Activated naive CD4-positive, alpha-beta T cell treated with anti-CD3 and anti-CD28 coated beads, Interleukin-2, amount 50 U/mL, for 72 hours (primary cell): Measurements from ENCODE around the gene GID8. TPM values are rescaled to one million over a fixed set of nuclear protein-coding genes. Genes with fewer than 3 reads are reported as not detected.

ENCODE experiments used
- ATAC-seq, 2 donors: fragments of 150-1000 bp; cut with Tn5 transposase; 2 replicates each; pipeline ENCODE4 v1.10.0; 2021; ENCODE audit warnings: mild to moderate bottlenecking in 2 of 2, moderate library complexity in 2 of 2
- DNase-seq, 2 donors: peaks; one replicate each; pipeline ENCODE4 v3.0.0; 2021 to 2022; ENCODE audit warnings: low spot score in 2 of 2
- H3K27ac Mint-ChIP-seq, 2 donors: one replicate each; pipeline ENCODE4 v1.8.0; 2022; ENCODE audit warnings: mild to moderate bottlenecking in 2 of 2, mixed read lengths in 2 of 2
- H3K36me3 Mint-ChIP-seq, 2 donors: one replicate each; pipeline ENCODE4 v1.8.0; 2022; ENCODE audit warnings: mixed read lengths in 2 of 2
- H3K9me3 Mint-ChIP-seq, 2 donors: one replicate each; pipeline ENCODE4 v1.8.0; 2022; ENCODE audit warnings: mixed read lengths in 2 of 2
- total RNA-seq, 2 donors: library from RNA; stranded (reverse); gene quantifications; one replicate each; pipeline ENCODE4 v1.2.3, GENCODE V29; 2022

Gene GID8
- total RNA-seq, 2 donors from 2014 or later = 39.7 to 47.3 TPM

GRCh38 chr20:62926229-62927127, 11.5 kb upstream of the GID8 start, which contains the start of gene DIDO1:
Gene DIDO1, minus strand, starts transcription at chr20:62926505.
- H3K27ac Mint-ChIP-seq = peak within 1 kb of the TSS; percentile 95
- H3K9me3 Mint-ChIP-seq = no peaks in the 10 kb centered on the region
- ATAC-seq = peak; percentile 81 to 82
- DNase-seq = peak; percentile 90
- H3K36me3 Mint-ChIP-seq = peaks cover 7 to 8% of the 10 kb centered on the region in 2 donors

- Mint-ChIP-seq H3K27ac (peak overlapping the region; percentile 95), H3K36me3 (peaks cover 7 to 8% of the 10 kb centered on the region in 2 donors), H3K9me3 (no peaks in the 10 kb centered on the region)
- peak in 1 of 2 donors; percentile 35 for DNase-seq
- no peak for ATAC-seq
These were observed 10.7 kb upstream of the GID8 start for GRCh38 chr20:62927128-62927705.

GRCh38 chr20:62928246-62928939, 9.6 kb upstream of the GID8 start:
- Mint-ChIP-seq H3K36me3 (peaks cover 7 to 8% of the 10 kb centered on the region in 2 donors), H3K27ac (peak overlapping the region; percentile 26 to 90), H3K9me3 (no peaks in the 10 kb centered on the region)
- ATAC-seq = no peak
- peak in 1 of 2 donors; percentile 42 for DNase-seq

GRCh38 chr20:62929051-62929538, 8.9 kb upstream of the GID8 start:
- H3K27ac Mint-ChIP-seq = peak overlapping the region; percentile 26 to 66
- DNase-seq (peak; percentile 65 to 68), ATAC-seq (peak; percentile 51 to 67)
- peaks cover 7 to 8% of the 10 kb centered on the region in 2 donors for H3K36me3 Mint-ChIP-seq
- H3K9me3 Mint-ChIP-seq = no peaks in the 10 kb centered on the region

GRCh38 chr20:62931464-62931863, 6.5 kb upstream of the GID8 start:
- no peak for DNase-seq
- Mint-ChIP-seq H3K9me3 (no peaks in the 10 kb centered on the region), H3K36me3 (no peaks in the 10 kb centered on the region), H3K27ac (peak overlapping the region in 1 of 2 donors; percentile 24)
- no peak for ATAC-seq

- no peak for ATAC-seq
- peak in 1 of 2 donors; percentile 33 for DNase-seq
- no peaks in the 10 kb centered on the region for H3K9me3 Mint-ChIP-seq
- peaks cover 7 to 18% of the 10 kb centered on the region in 2 donors for H3K36me3 Mint-ChIP-seq
- H3K27ac Mint-ChIP-seq = no peak overlapping the region
These were observed 4.0 kb upstream of the GID8 start for GRCh38 chr20:62933966-62934365.

- no peaks in the 10 kb centered on the region for H3K9me3 Mint-ChIP-seq
- H3K27ac Mint-ChIP-seq = no peak overlapping the region
- H3K36me3 Mint-ChIP-seq = peaks cover 7 to 26% of the 10 kb centered on the region in 2 donors
- DNase-seq (no peak), ATAC-seq (no peak)
These were observed 2.6 kb upstream of the GID8 start for GRCh38 chr20:62935204-62935967.

GRCh38 chr20:62935968-62936585, 1.9 kb upstream of the GID8 start:
- Mint-ChIP-seq H3K36me3 (peaks cover 7 to 26% of the 10 kb centered on the region in 2 donors), H3K9me3 (no peaks in the 10 kb centered on the region), H3K27ac (no peak overlapping the region)
- ATAC-seq (no peak), DNase-seq (no peak)

- DNase-seq (peak; percentile 98), ATAC-seq (peak; percentile 93 to 94)
- Mint-ChIP-seq H3K9me3 (no peaks in the 10 kb centered on the region), H3K36me3 (peaks cover 7 to 32% of the 10 kb centered on the region in 2 donors), H3K27ac (peak overlapping the region; percentile 96 to 98)
These were observed 461 bp upstream of the GID8 start for GRCh38 chr20:62937268-62938104.

- DNase-seq = no peak
- no peaks in the 10 kb centered on the region for H3K9me3 Mint-ChIP-seq
- no peak overlapping the region for H3K27ac Mint-ChIP-seq
- peaks cover 7 to 41% of the 10 kb centered on the region in 2 donors for H3K36me3 Mint-ChIP-seq
- ATAC-seq = no peak
These were observed 2.9 kb downstream of the GID8 start for GRCh38 chr20:62940875-62941274.

- Mint-ChIP-seq H3K36me3 (peaks cover 12 to 40% of the 10 kb centered on the region in 2 donors), H3K9me3 (no peaks in the 10 kb centered on the region), H3K27ac (no peak overlapping the region)
- DNase-seq (no peak), ATAC-seq (no peak)
These were observed 3.8 kb downstream of the GID8 start for GRCh38 chr20:62941792-62942191.

GRCh38 chr20:62942456-62942855, 4.5 kb downstream of the GID8 start:
- H3K36me3 Mint-ChIP-seq = peaks cover 18 to 33% of the 10 kb centered on the region in 2 donors
- peak overlapping the region in 1 of 2 donors; percentile 86 for H3K27ac Mint-ChIP-seq
- no peak for ATAC-seq
- no peak for DNase-seq
- no peaks in the 10 kb centered on the region for H3K9me3 Mint-ChIP-seq

GRCh38 chr20:62943396-62943795, 5.4 kb downstream of the GID8 start:
- ATAC-seq (no peak), DNase-seq (no peak)
- H3K36me3 Mint-ChIP-seq = peaks cover 25 to 29% of the 10 kb centered on the region in 2 donors
- no peak overlapping the region for H3K27ac Mint-ChIP-seq
- H3K9me3 Mint-ChIP-seq = no peaks in the 10 kb centered on the region

GRCh38 chr20:62944184-62944583, 6.2 kb downstream of the GID8 start:
- ATAC-seq = no peak
- Mint-ChIP-seq H3K9me3 (peaks cover 0 to 5% of the 10 kb centered on the region in 2 donors), H3K27ac (peak overlapping the region; percentile 69 to 81), H3K36me3 (peaks cover 27 to 29% of the 10 kb centered on the region in 2 donors)
- no peak for DNase-seq

- Mint-ChIP-seq H3K27ac (peak overlapping the region; percentile 69 to 81), H3K9me3 (peaks cover 0 to 6% of the 10 kb centered on the region in 2 donors), H3K36me3 (peaks cover 27 to 34% of the 10 kb centered on the region in 2 donors)
- ATAC-seq (no peak), DNase-seq (no peak)
These were observed 6.8 kb downstream of the GID8 start for GRCh38 chr20:62944746-62945145.
